CD4-positive, alpha-beta T cell treated with Interleukin-2 at 100 ng/mL for 4 hours (primary cell): ENCODE data around the gene ZNF200.
"Not testable (repeated sequence)": the region's sequence is repeated elsewhere in the genome, so short reads cannot be mapped to it uniquely, and the experiment has no call there.

Experiments
- DNase-seq: peaks from one replicate; pipeline ENCODE4 v3.0.0-alpha.2; 2020; ENCODE audit warnings: low spot score

ZNF200 gene

GRCh38 chr16:3198334-3199072, 36.5 kb downstream of the ZNF200 start:
- DNase-seq, result no peak

- not testable (repeated sequence) for DNase-seq
These were observed 37.1 kb downstream of the ZNF200 start for GRCh38 chr16:3197694-3198333.

GRCh38 chr16:3195975-3196374, 39.0 kb downstream of the ZNF200 start:
- no peak for DNase-seq

GRCh38 chr16:3194792-3195191, 40.2 kb downstream of the ZNF200 start:
- no peak for DNase-seq

- DNase-seq, result no peak
These were observed 41.4 kb downstream of the ZNF200 start for GRCh38 chr16:3193221-3194212.

- no peak for DNase-seq
These were observed 42.4 kb downstream of the ZNF200 start for GRCh38 chr16:3192476-3193019.

GRCh38 chr16:3190949-3191353, 44.0 kb downstream of the ZNF200 start:
- DNase-seq, result no peak

- DNase-seq, result no peak
These were observed 45.1 kb downstream of the ZNF200 start for GRCh38 chr16:3189869-3190268.

- DNase-seq, result no peak
These were observed 45.8 kb downstream of the ZNF200 start for GRCh38 chr16:3188925-3189825.

GRCh38 chr16:3188675-3188924, 46.4 kb downstream of the ZNF200 start:
- no peak for DNase-seq

- DNase-seq, result peak; percentile 39
These were observed 46.9 kb downstream of the ZNF200 start, which contains the start of gene OR1F1 for GRCh38 chr16:3187798-3188674. Gene OR1F1, plus strand, starts transcription at chr16:3188204.

- no peak for DNase-seq
These were observed 47.8 kb downstream of the ZNF200 start for GRCh38 chr16:3186946-3187690.

GRCh38 chr16:3183445-3184139, 51.4 kb downstream of the ZNF200 start:
- DNase-seq, result no peak

GRCh38 chr16:3182608-3183444, 52.1 kb downstream of the ZNF200 start:
- DNase-seq, result no peak

- DNase-seq, result not testable (repeated sequence)
These were observed 52.7 kb downstream of the ZNF200 start for GRCh38 chr16:3182293-3182607.

GRCh38 chr16:3180445-3180878, 54.5 kb downstream of the ZNF200 start:
- DNase-seq, result no peak

- no peak for DNase-seq
These were observed 55.3 kb downstream of the ZNF200 start for GRCh38 chr16:3179651-3180050.
